A204.1 (cell line): ENCODE results near the gene CHMP1A.
"Not testable (repeated sequence)": the region's sequence is repeated elsewhere in the genome, so short reads cannot be mapped to it uniquely, and the experiment has no call there.

ENCODE experiments used
- FAIRE-seq: peaks from 2 replicates; lab custom pipeline; 2012; peaks lifted over from hg19 to GRCh38; lab: Jason Lieb, UNC

Gene CHMP1A

DNA sequence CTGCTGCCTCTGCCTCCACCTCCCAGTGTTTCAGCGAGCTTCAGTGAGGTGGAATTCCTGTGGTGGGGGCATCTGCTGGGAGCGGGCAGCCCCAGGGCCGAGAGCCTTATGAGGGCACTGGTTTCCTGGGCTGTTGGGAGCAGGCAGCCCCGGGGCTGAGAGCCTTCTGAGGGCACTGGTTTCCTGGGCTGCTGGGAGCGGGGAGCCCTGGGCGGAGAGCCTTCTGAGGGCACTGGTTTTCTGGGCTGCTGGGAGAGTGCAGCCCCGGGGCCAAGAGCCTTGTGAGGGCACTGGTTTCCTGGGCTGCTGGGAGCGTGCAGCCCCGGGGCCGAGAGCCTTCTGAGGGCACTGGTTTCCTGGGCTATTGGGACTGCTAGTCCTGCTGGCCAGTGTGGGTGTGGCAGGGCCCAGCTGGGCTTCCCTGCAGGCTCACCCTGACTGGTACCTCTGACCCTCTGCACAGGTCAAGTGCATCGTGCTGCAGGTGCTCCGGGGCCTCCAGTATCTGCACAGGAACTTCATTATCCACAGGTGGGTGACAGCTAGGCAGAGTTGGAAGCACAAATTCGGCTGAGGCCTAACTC is 34.6 kb upstream of the CHMP1A start:
- FAIRE-seq, result no peak

DNA sequence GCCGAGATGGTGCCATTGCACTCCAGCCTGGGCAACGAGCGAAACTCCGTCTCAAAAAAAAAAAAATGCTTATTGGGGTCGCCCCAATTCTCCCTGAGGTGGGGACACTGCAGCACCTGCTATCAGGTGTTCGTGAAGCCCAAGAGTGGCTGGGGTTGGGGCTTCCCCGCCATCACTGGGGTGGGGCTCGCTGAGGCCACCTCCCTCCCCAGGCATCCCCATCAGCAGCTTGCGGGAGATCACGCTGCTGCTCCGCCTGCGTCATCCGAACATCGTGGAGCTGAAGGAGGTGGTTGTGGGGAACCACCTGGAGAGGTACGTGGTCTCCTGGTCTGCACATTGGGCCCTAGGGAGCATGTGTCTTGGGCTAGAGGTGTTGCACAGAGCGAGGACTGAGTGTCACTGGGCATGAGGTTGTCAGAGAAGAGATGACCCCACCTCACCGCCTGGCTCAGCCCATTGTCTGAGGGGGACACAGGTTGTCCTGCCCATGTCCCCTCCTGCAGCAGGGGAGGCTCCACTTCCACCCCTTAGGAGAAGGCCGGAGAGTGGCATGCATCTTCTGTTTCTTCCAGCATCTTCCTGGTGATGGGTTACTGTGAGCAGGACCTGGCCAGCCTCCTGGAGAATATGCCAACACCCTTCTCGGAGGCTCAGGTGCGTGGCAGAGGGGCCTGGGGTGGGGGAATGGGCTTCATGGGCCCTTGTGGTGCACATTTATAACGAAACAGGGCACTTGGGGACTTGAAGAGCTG is 33.9 kb upstream of the CHMP1A start:
- no peak for FAIRE-seq

DNA sequence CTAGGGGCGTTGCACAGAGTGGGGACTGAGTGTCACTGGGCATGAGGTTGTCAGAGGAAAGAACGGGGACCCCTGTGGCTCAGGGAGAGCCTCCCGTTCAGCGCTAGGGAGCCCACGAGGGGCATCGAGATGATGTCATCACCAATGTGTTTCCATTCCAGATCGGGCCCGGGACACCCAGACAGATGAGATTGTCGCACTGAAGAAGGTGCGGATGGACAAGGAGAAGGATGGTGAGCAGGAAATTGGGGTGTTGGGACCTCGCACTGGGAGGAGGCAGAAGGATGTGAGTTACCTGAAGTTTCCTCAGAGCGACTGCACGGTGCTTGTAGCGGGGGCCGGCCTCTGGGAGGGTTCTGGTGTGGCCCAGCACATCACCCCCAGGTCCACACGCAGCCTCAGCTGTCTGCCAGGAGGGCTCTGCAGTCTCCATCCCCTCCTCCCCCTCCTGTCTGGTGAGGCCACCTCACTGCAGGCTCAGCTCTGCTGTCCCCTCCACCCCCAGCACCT is 32.9 kb upstream of the CHMP1A start:
- no peak for FAIRE-seq

DNA sequence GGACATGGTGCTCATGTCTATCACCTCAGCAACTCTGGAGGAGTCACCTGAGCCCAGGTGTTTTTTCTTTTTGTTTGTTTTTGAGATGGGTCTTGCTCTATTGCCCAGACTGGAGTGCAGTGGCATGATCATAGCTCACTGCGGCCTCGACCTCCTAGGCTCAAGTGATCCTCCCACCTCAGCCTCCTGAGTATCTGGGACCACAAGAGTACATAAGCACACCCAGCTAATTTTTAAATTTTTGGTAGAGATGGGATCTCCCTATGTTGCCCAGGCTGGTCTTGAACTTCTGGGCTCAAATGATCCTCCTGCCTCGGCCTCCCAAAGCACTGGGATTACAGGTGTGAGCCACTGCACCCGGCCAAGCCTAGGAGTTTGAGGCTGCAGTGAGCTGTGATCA is 32.1 kb upstream of the CHMP1A start:
- FAIRE-seq, result not testable (repeated sequence)

DNA sequence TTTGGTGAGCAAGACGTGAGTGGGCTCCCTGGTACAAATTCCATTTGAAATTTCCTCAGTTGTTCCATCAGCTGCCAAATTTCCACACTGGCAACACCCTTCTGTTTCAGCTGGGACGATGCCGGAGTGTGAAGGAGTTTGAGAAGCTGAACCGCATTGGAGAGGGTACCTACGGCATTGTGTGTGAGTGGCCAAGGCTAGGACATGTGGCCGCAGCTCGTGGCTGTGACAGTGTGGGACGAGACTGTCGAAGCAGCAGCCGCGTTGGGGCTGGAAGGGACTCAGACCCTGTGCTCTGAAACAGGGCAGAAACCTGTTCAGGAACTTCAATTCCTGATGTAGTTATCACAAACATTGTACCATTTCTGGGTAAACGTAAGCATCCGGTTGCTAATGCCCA is 31.6 kb upstream of the CHMP1A start:
- no peak for FAIRE-seq

DNA sequence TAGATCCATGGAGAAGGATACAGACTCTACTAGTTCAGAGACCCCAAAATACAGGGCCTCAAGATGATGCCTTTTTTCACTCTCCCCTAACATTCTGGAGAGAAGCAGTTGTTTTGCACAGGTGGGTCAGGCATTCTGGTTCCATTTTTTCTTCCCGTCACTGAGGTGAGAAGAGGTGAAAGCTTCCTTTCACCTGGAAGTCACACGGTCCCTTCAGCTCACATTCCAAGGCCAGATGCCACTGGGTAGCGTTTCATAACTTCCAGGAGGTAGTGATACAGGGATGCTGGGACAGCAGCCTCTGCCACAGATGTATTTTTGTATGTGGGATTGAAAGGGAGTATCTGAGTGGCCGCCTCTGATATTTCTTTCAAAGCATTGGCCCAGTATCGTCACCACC is 30.9 kb upstream of the CHMP1A start:
- FAIRE-seq, result no peak

DNA sequence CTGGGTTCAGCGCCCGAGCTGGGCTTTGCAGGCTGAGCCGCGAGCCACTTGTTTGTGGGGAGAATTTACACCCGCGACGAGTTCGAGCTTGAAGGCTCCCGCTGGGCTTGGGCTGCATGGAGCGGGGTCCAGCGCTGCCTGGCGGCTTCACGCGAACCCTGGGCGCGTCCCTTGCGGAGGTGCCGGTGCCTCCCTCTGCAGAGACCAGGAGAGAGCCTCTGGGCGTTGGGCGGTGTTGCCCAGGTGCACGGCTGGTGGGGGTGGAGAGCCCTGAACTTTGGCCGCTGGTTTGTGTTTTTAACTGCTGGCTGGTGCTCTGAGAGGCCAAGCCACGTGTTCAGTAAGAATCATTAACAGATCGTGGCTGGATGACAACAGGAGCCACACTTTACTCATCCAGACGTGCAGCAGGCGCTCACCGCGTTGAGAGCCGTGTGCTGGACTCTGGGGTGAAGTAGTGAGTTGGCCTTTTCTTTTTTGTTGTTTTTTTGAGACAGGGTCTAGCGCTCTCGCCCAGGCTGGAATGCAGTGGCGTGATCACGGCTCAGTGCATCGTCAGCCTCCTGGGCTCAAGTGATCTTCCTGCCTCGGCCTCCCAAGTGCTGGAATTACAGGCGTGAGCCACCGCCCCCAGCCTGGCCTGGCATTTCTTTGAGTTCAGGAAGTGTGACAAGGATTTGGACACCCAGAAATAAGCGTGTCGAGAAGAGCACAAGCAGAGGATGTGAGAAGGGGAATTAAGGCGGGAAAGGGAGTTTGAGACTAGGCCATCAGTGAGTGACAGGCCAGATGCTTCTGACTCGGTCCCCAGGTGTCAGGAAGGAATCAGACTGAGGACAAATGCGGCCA is 29.8 kb upstream of the CHMP1A start:
- no peak for FAIRE-seq

DNA sequence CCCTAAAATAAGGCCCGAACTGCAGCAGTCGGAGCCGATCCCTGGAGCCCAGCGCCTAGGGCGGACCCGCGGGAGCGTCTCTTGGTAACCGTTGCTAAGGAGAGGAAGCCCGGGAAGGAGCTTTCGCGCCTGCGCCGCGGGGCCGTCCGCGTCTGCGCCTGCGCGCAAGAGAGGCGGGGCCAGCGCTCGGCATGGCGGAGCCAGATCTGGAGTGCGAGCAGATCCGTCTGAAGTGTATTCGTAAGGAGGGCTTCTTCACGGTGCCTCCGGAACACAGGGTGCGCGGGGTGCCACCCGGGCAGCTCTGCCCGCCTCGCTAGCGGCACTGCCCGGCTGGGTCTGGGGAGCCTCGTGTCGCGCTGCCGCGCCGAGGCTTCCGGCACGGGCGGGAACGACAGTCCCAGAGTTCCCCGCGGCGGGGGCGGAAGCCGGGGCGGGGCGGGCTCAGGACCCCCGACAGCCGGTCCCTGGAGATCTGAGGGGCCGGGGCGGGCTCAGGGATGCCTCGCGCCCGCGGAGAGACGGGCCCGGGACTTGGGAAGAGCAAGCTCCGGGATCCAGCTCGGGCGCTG is 29.1 kb upstream of the CHMP1A start, which contains the start of gene CDK10:
TSS of gene CDK10 (plus strand) at position 170 of the 572 bp plus-strand sequence. CDS start at position 192, 22 bp downstream.
- no peak for FAIRE-seq

DNA sequence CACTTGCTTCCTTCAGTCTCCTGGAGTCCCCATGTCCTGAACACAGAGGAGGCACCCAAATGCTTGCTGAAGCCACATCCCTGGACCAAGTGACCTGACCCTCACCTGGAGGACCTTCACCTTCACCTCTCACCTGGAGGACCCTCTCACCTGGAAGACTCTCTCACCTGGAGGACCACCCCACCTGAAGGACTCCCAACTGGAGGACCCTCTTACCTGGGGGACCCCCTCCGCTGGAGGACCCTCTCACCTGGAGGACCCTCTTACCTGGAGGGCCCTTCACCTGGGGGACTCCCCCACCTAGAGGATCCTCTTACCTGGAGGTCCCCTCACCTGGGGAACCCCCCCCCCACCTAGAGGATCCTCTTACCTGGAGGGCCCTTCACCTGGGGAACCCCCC is 28.4 kb upstream of the CHMP1A start:
- no peak for FAIRE-seq

DNA sequence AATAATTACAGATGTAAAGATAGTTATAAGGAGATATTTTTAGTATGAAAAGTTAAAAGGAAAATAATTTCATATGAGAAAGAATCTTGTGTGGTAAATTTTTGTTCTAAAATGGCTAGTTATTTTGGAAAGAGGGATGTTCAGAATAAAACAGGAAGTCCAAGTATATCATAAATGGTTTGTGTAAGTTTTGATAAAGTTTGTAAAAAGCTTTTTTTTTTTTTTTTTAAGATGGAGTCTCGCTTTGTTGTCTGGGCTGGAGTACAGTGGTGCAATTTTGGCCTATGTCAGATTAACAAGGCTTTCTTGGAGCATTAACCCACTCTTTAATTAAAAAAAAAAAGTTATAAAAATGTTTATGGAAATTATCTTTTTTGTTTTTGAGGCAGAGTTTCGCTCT is 20.8 kb upstream of the CHMP1A start:
- FAIRE-seq, result no peak

DNA sequence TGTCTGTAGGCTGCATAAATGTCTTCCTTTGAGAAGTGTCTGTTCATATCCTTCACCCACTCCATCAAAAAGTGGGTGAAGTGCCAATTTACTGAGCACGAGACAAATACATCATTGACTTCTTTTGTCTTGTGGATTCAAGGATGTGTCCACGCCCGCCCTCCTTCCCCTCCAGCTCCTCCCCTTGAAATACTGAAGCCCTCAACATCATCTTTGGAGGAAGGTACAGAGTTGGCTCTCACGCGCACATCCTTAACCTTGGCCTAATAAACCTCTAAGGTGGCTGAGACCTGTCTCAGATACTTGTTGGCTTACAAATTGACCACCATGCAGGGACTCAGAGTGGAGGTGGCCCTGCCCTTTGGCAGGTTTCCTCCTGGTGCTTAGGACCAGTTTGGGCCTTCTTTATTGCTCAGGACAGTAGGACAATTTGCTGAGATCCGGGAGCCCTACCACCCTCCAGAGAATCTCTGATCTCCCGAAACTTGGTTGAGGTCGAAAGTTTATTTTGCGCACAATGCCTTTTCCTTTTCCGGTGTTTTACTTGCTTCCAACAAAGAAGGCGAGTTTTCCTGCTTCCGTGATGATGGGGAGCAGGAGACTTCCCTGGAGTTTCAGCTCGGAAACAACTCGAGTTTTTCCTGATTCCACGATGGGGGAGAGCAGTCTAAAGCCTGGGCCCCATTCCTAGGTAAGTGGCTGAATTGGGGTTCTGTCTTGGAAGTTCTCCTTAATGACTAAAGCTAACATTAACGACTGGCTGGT is 14.9 kb upstream of the CHMP1A start:
- no peak for FAIRE-seq

DNA sequence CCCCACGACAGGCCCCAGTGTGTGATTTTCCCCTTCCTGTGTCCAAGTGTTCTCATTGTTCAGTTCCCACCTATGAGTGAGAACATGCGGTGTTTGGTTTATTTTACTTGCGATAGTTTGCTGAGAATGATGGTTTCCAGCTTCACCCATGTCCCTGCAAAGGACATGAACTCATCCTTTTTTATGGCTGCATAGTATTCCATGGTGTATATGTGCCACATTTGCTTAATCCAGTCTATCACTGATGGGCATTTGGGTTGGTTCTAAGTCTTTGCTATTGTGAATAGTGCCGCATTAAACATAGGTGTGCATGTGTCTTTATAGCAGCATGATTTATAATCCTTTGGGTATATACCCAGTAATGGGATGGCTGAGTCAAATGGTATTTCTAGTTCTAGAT is 14.1 kb upstream of the CHMP1A start:
- not testable (repeated sequence) for FAIRE-seq

DNA sequence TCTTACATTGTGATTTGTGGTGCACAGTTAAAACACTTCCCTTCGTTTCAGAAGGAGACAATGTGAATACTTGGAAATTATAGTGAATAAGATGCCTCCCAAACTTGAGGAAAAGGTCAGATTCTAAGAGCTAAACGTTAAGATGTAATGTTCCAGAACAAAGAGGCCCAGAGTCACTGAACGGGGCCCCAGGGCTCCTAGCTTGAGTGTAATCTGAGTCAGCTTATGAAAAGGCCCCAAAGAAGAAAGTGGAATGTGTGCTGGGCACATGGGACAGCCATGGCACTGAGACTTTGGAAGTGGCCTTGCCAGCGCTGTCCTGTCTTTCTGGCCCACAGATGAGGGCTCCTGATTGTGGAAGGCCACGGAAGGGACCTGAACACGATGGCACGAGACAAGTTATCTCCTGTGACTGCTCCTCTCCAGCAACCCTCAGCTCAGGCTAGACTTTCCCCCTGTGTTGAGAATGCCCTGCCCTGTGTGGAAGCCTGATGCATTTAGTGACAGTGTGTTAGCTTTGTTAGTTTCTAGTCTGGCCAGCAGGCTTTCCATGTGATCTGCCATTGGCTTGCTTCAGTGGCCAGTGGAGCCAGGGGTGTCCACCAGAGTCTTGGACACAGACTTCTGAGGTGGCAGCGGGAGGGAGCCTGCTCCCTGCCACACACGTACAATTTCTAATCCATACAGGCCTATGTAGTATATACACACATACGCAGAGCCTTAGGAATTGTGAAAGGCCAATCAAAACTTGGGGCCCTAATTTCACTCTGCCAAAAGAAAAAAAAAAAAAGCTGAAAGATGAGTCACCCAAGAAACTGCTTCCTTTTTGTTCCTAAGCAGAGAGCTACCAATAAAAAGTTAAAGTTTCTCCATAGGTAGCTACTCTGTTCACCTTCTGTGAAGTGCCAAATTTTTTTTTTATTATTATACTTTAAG is 13.3 kb upstream of the CHMP1A start:
- no peak for FAIRE-seq

DNA sequence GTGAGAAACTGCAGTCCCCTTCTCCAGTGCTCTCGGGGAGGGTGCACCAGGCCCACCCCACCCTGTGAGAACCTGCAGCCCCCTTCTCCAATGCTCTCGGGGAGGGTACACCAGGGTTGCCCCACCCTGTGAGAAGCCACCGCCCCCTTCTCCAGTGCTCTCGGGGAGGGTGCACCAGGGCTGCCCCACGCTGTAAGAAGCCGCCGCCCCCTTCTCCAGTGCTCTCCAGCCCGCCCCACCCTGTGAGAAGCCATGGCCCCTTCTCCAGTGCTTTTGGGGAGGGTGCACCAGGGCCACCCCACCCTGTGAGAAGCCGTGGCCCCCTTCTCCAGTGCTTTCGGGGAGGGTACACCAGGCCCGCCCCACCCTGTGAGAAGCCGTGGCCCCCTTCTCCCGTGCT is 12.2 kb upstream of the CHMP1A start:
- no peak for FAIRE-seq

DNA sequence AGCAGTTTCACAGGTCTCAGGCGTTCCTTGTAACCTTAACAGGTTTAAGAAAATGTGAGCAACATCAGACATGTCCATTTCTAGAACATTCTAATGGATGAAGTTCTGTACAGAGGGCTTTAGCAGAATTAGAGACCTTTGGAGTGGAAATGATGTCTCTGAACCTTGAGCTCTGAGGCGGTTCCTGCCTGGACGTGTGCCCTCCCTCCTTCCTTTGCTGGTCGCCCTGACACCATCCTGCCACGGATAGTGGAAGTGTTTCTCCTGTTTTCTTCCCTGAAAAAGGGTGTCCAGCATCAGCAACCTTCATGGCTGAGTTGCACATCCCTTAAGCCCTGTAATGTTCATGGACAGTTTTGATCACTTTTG is 11.3 kb upstream of the CHMP1A start:
- no peak for FAIRE-seq

DNA sequence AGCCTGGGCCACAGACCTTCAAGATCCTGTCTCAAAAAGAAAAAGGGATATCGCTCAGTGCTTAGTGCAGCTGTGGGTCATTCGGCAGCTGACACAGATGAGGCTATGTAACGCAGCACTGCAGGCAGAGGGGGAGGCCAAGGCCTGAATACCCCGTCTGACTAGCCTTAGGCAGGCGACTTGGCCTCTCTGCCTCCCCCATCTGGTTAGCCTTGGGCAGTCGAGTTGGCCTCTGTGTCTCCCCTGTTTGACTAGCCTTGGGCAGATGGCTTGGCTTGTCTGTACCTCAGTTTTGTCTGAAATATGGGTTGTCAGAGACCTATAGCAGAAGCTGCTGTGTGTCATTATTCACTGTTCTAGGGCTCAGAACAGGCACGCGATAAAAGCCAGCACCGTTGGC is 10.1 kb upstream of the CHMP1A start:
- FAIRE-seq, result no peak

DNA sequence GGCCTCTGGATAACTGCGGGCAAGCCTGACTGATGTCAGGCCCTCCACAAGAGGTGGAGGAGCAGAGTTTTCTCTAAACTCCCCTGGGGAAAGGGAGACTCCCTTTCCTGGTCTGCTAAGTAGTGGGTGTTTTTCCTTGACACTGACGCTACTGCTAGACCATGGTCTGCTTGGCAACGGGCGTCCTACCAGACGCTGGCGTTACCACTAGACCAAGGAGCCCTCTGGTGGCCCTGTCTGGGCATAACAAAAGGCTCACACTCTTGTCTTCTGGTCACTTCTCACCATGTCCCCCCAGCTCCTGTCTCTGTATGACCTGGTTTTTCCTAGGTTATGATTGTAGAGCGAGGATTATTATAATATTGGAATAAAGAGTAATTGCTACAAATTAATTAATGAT is 9.5 kb upstream of the CHMP1A start:
- FAIRE-seq, result not testable (repeated sequence)

DNA sequence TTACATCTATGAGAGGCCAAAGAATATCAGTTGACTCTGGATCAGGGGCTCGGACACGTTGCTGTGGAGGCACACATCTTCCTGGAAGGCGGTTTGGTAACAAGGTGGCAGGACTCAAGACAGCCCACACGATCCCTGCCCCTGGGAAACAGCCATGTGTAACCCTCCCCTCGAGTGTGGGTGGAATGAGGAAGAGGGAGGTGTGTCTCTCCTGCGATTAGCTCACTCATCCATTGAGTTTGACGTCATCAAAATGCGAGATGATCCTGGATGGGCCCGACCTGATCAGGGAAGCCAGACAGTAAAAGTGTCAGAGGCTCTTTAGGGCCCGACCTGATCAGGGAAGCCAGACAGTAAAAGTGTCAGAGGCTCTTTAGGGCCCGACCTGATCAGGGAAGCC is 6.7 kb upstream of the CHMP1A start:
- not testable (repeated sequence) for FAIRE-seq

DNA sequence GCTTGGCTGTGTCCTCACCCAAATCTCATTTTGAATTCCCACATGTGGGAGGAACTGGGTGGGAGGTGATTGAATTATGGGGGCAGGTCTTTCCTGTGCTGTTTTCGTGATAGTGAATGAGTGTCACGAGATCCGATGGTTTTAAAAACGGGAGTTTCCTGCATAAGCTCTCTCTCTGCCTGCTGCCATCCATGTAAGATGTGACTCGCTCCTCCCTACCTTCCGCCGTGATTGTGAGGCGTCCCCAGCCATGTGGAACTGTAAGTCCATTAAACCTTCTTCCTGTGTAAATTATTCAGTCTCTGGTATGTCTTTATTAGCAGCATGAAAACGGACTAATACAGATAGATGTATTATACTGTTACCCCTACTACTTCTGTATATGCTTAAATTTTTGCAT is 3.7 kb upstream of the CHMP1A start:
- FAIRE-seq, result no peak

DNA sequence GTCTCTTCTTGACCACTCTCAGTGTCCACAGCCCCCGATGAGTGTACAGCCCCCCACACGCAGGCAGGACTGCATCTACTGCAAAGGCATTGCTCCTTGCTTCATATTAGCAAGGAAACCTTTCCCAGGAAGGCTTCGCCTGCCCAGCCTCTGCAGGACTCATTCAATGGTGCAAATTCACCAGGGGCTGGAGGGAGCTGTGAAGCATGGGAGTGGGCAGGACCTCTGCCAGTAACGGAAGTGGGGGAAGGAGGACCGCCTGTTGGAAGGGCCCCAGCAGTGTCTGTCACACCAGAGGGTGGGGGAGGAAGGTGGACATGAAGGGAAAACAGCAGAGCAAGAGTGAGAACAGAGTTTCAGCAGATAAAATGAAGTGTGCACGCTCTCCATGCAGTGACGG is 2.6 kb upstream of the CHMP1A start:
- no peak for FAIRE-seq
